OCI-LY1 (cell line): ENCODE results near the gene MED1.
A peak's percentile ranks its signal among the peaks of the same experiment; 100 is the strongest.
"Not testable (repeated sequence)": the region's sequence is repeated elsewhere in the genome, so short reads cannot be mapped to it uniquely, and the experiment has no call there.

Source experiments
- H2AFZ ChIP-seq: fragments of 200-600 bp; sonication (generic), shearing (Covaris generic); 2 replicates; pipeline ENCODE4 v1.6.0; 2014; ENCODE audit warnings: antibody characterized with exemption, mild to moderate bottlenecking, low read length
- H3F3A ChIP-seq: fragments of 200-600 bp; sonication (generic), shearing (Covaris generic); 2 replicates; pipeline ENCODE4 v1.6.0; 2014; ENCODE audit warnings: mild to moderate bottlenecking, antibody characterized with exemption, low read length, moderate library complexity; ENCODE audit not compliant: insufficient read depth
- H3K27ac ChIP-seq: fragments of 200-600 bp; sonication (generic); 2 replicates; pipeline ENCODE4 v1.5.1; 2014; ENCODE audit warnings: low read length, mixed run types, mild to moderate bottlenecking, low read depth; ENCODE audit not compliant: poor library complexity, severe bottlenecking
- H3K27me3 ChIP-seq: fragments of 200-600 bp; sonication (generic); 2 replicates; pipeline ENCODE4 v1.6.0; 2014; ENCODE audit warnings: antibody characterized with exemption, mild to moderate bottlenecking, low read length, moderate library complexity; ENCODE audit not compliant: insufficient read depth
- H3K36me3 ChIP-seq: fragments of 200-600 bp; sonication (generic); 2 replicates; pipeline ENCODE4 v1.6.1; 2014; ENCODE audit warnings: mild to moderate bottlenecking, antibody characterized with exemption, low read length, moderate library complexity, mixed read lengths; ENCODE audit not compliant: insufficient read depth
- H3K4me1 ChIP-seq: fragments of 200-600 bp; sonication (generic); 2 replicates; pipeline ENCODE4 v1.5.1; 2014; ENCODE audit warnings: mild to moderate bottlenecking, low read length, moderate library complexity; ENCODE audit not compliant: insufficient read depth, severe bottlenecking
- H3K4me2 ChIP-seq: fragments of 200-600 bp; sonication (generic), shearing (Covaris generic); 2 replicates; pipeline ENCODE4 v1.6.1; 2014; ENCODE audit warnings: low read length
- H3K4me3 ChIP-seq: fragments of 200-600 bp; sonication (generic); 2 replicates; pipeline ENCODE4 v1.5.1; 2014; ENCODE audit warnings: low read length, low read depth, mild to moderate bottlenecking, mixed read lengths; ENCODE audit not compliant: poor library complexity, severe bottlenecking
- H3K79me2 ChIP-seq: fragments of 200-600 bp; shearing (Covaris generic); 2 replicates; pipeline ENCODE4 v1.6.1; 2016; ENCODE audit warnings: mixed run types, low read length, mixed read lengths; ENCODE audit not compliant: insufficient read depth
- H3K9ac ChIP-seq: fragments of 200-600 bp; sonication (generic), shearing (Covaris generic); 2 replicates; pipeline ENCODE4 v1.6.1; 2014; ENCODE audit warnings: mild to moderate bottlenecking, low read length, mixed read lengths
- H3K9me2 ChIP-seq: fragments of 200-600 bp; sonication (generic), shearing (Covaris generic); 2 replicates; pipeline ENCODE4 v1.6.1; 2014; ENCODE audit warnings: low read depth, mild to moderate bottlenecking, low read length, mixed read lengths
- H3K9me3 ChIP-seq: fragments of 200-600 bp; shearing (Covaris generic); 2 replicates; pipeline ENCODE4 v1.6.1; 2014; ENCODE audit warnings: low read length, mixed read lengths
- H4K20me1 ChIP-seq: fragments of 200-600 bp; sonication (generic), shearing (Covaris generic); 2 replicates; pipeline ENCODE4 v1.6.0; 2016; ENCODE audit warnings: mild to moderate bottlenecking, low read length; ENCODE audit not compliant: insufficient read depth
- CTCF ChIP-seq: fragments of 200-600 bp; sonication (generic), shearing (Covaris generic); IDR thresholded peaks from 2 replicates; pipeline ENCODE4 v1.5.1; 2017; ENCODE audit warnings: mild to moderate bottlenecking, antibody characterized with exemption, low read length, moderate library complexity, mixed read lengths
- EZH2 ChIP-seq: fragments of 200-600 bp; sonication (generic), shearing (Covaris generic); IDR thresholded peaks from 2 replicates; pipeline ENCODE4 v1.8.0; 2017; ENCODE audit warnings: borderline replicate concordance, mixed run types, mild to moderate bottlenecking, antibody characterized with exemption, low read length, moderate library complexity, mixed read lengths

MED1 gene

GRCh38 chr17:39450847-39451581 lies at the start of gene MED1:
TSS of gene MED1 (minus strand) at chr17:39451263. CDS start at chr17:39451062, 201 bp downstream.
- Histone ChIP-seq H3K79me2 (peaks cover 24% of the 10 kb centered on the region), H2AFZ (no peak within 1 kb of the TSS), H4K20me1 (no peaks in the 10 kb centered on the region), H3K36me3 (peaks cover 15% of the 10 kb centered on the region), H3K9ac (peak within 1 kb of the TSS; percentile 95), H3K4me1 (peaks cover 31% of the 10 kb centered on the region), H3K9me2 (no peaks in the 10 kb centered on the region), H3K27me3 (no peaks in the 10 kb centered on the region), H3K4me3 (peak within 1 kb of the TSS; percentile 89), H3K9me3 (no peaks in the 10 kb centered on the region), H3F3A (no peaks in the 10 kb centered on the region), H3K4me2 (peak within 1 kb of the TSS; percentile 91), H3K27ac (peak within 1 kb of the TSS; percentile 58)
- TF ChIP-seq EZH2 (no peak), CTCF (no peak)

- not testable (repeated sequence) for H2AFZ ChIP-seq, H4K20me1 ChIP-seq, H3K9me3 ChIP-seq, H3F3A ChIP-seq, H3K9ac ChIP-seq, H3K79me2 ChIP-seq, H3K27ac ChIP-seq, H3K27me3 ChIP-seq, H3K4me2 ChIP-seq, H3K4me1 ChIP-seq, H3K9me2 ChIP-seq, H3K4me3 ChIP-seq
- peaks cover 88% of the 10 kb centered on the region for H3K36me3 ChIP-seq
Observed at GRCh38 chr17:39496921-39497320, 45.9 kb upstream of the MED1 start.

GRCh38 chr17:39487946-39488345 lies 36.9 kb upstream of the MED1 start:
- no peak overlapping the region for H3K4me3 ChIP-seq
- H3K9me2 ChIP-seq: no peaks in the 10 kb centered on the region
- H2AFZ ChIP-seq: no peak overlapping the region
- TF ChIP-seq EZH2: no peak
- peaks cover 43% of the 10 kb centered on the region for H3K36me3 ChIP-seq
- H4K20me1 ChIP-seq: no peaks in the 10 kb centered on the region
- no peak overlapping the region for H3K9ac ChIP-seq
- H3K79me2 ChIP-seq: 0 out of 2 replicates have a peak, but pooled peaks cover 10% of the 10 kb centered on the region
- no peaks in the 10 kb centered on the region; the same call in 1 of the 2 replicates for H3F3A ChIP-seq
- H3K4me2 ChIP-seq: no peak overlapping the region
- H3K9me3 ChIP-seq: no peaks in the 10 kb centered on the region
- H3K27ac ChIP-seq: no peak overlapping the region
- H3K4me1 ChIP-seq: no peaks in the 10 kb centered on the region
- H3K27me3 ChIP-seq: no peaks in the 10 kb centered on the region

- not testable (repeated sequence) for H3K9me3 ChIP-seq, H3F3A ChIP-seq, H2AFZ ChIP-seq, H3K9ac ChIP-seq, H3K4me3 ChIP-seq, H3K4me1 ChIP-seq, H4K20me1 ChIP-seq, H3K27ac ChIP-seq, H3K27me3 ChIP-seq, H3K9me2 ChIP-seq, H3K4me2 ChIP-seq
- Histone ChIP-seq H3K79me2 (0 out of 2 replicates have a peak, but pooled peaks cover 10% of the 10 kb centered on the region), H3K36me3 (peaks cover 40% of the 10 kb centered on the region)
Observed at GRCh38 chr17:39487490-39487889, 36.4 kb upstream of the MED1 start.
